Measurements from ENCODE around the gene ARRDC4.
"Not testable (repeated sequence)": the region's sequence is repeated elsewhere in the genome, so short reads cannot be mapped to it uniquely, and the experiment has no call there.

The ARRDC4 gene

DNA sequence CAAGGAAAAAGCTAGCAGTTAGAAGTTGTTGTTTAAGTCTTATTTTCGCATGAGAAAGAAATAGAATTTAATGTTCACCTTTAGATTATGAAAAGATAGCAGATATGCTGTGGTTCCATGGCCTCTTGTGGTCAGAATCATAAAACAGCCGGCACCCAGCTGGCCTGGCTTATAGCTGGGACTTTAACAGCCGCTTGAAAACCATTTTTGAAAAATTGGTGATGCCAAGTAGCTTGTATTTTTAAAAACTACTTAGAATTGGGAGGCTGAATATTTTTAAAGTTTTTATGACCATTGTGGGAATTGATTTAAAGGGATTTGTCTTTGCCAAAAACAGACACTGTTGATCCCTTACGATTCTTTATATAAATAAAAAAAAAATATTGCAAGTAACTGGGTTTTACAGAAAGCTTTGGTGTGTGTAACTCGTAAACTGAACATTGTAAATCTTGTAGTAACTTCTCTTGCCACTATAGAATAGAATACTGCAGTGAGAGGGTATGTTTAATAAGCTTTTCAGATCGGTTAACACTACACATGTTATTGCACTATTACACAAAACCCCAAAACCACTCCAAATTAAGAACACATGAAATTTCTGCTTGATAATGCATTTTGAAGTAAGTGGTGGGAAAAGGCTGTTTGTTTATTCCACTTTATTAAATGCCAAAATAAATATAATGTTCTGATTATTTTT, 6.6 kb downstream of the ARRDC4 start:
- DNase-seq: no peak

DNA sequence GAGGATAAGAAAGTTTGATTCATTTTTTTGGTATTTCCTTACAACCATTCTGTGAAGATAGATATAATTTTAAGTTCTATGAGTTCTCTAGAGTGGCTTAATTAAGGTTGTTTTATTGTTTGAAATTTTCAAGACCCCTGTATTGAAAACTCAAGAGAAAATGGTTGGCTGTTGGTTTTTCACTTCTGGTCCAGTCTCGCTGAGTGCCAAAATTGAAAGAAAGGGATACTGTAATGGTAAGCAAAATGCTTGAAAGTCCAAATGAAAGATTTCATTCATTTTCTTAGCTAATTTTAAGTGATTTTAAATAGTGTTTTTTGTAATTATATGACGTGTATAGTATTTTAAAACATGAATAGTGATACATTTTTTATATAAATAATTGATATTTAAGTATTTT, 7.4 kb downstream of the ARRDC4 start:
- DNase-seq: no peak

- no peak for DNase-seq
These were observed 7.9 kb downstream of the ARRDC4 start for GRCh38 chr15:97968380-97968779.

GRCh38 chr15:97972366-97972765, 11.9 kb downstream of the ARRDC4 start:
- DNase-seq: no peak

GRCh38 chr15:97976129-97976528, 15.6 kb downstream of the ARRDC4 start:
- no peak for DNase-seq

- no peak for DNase-seq
These were observed 16.4 kb downstream of the ARRDC4 start for GRCh38 chr15:97976766-97977503.

DNA sequence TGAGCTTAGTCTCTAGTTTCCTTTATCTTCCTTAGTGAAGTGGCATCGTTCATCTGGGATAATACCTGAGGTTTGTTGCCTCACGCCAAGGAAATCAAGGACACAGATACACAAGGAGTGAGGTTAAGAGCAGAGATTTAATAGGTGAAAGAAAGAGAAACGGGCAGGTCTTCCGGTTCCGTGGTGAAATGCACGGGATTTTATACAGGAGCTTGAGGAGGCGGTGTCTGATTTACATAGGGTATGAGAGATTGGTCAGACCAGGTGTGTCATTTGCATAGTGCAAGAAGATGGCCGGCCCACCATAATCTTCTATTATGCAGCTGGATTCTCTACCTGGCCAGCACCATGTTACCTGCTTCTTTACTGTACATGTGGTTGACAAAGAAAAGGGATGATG, 17.2 kb downstream of the ARRDC4 start:
- DNase-seq: no peak

- no peak for DNase-seq
These were observed 18.1 kb downstream of the ARRDC4 start for GRCh38 chr15:97978401-97979139.

DNA sequence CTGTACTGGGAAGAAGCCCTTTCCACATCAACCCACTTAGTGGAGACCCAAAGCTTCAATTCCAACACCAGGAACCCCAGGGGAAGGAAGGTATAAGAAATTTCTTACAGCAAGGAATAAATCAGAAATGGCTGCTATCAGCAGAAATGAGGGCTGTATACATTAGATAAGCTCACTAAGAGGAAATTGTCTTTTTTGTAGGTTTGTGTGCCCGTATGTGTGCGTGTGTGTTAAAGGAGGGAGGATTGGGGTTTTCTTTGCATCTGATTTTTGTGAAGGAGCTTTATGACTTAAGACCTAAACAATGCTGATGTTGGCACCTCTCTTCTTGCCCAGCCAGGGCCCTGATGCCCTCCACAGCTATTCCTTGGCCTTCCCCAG, 18.6 kb downstream of the ARRDC4 start:
- DNase-seq: no peak

- DNase-seq: no peak
These were observed 20.6 kb downstream of the ARRDC4 start for GRCh38 chr15:97981058-97981457.

DNA sequence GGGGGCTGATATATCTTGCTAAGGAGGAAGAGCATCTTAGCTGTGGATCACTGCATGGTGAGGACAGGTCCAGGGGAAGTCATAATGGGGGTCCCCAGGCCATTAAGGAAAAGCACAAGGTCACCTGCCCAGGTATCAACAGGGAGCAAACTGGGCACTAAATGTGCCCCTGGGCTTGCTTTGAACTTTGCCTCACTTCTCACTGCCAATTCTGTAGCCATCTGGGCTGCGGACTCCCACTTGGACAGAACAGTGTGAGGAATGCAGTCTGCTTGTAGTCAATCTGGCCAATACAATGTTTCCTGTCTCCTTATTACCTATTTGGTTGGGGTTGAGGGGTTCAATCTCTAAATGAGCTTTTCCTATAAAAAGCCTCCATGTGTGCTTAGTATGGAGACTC, 21.3 kb downstream of the ARRDC4 start:
- no peak for DNase-seq

- DNase-seq: no peak
These were observed 23.7 kb downstream of the ARRDC4 start for GRCh38 chr15:97984157-97984556.

GRCh38 chr15:97985979-97986378, 25.5 kb downstream of the ARRDC4 start:
- DNase-seq: not testable (repeated sequence)

GRCh38 chr15:97986781-97987180, 26.3 kb downstream of the ARRDC4 start:
- no peak for DNase-seq

- no peak for DNase-seq
These were observed 28.8 kb downstream of the ARRDC4 start for GRCh38 chr15:97989299-97989698.

DNA sequence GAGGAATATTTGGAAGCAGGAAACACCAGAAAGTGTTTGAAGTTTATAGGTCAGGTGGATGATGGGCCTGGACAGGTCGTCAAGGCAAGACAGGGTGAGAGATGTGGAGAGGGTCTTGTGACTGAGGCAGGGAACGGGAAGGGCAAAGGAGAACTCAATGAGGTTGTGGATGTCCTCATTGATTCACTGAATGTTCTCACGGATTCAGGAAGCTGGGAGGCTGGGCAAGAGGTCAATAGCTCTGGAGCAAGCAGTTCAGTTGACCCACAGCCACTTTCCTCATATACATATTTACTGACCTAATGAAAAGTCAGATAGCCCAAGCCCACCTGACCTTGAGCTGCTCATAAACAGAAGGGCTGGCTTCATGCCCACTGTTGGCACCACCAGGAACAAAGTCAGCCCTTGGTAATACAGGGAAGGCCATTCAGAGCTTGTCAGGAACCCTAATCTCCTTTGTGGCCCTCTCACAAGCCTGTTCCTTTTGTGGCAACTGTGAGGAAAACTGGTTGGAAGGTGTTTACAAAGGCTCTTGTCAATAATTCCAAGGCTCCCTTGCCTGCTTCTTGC, 31.6 kb downstream of the ARRDC4 start:
- no peak for DNase-seq

- no peak for DNase-seq
These were observed 32.3 kb downstream of the ARRDC4 start for GRCh38 chr15:97992823-97993222.

DNA sequence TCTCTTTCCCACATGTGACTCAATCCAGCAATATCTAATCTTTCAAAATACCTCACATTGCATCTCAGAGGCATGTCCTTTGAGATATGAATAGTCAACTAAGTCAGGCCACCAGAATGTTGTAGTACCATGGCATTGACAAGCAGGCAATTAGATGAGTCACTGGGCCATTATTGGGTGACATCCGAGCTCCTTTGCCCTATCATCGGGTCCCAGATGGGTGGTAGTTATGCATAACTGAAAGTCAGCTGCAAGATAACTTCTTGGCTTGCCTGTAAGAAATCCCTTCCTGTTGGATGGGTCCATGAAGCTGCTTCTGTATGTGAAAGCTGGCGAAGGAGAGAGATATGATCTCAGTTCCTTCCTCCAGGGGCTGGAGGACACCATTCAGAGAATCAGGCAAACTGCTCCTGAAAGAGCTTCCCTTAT, 32.8 kb downstream of the ARRDC4 start:
- no peak for DNase-seq

- DNase-seq: no peak
These were observed 33.7 kb downstream of the ARRDC4 start for GRCh38 chr15:97994236-97994635.

GRCh38 chr15:97995192-97995591, 34.7 kb downstream of the ARRDC4 start:
- DNase-seq: no peak

GRCh38 chr15:97995881-97996603, 35.5 kb downstream of the ARRDC4 start:
- DNase-seq: no peak

DNA sequence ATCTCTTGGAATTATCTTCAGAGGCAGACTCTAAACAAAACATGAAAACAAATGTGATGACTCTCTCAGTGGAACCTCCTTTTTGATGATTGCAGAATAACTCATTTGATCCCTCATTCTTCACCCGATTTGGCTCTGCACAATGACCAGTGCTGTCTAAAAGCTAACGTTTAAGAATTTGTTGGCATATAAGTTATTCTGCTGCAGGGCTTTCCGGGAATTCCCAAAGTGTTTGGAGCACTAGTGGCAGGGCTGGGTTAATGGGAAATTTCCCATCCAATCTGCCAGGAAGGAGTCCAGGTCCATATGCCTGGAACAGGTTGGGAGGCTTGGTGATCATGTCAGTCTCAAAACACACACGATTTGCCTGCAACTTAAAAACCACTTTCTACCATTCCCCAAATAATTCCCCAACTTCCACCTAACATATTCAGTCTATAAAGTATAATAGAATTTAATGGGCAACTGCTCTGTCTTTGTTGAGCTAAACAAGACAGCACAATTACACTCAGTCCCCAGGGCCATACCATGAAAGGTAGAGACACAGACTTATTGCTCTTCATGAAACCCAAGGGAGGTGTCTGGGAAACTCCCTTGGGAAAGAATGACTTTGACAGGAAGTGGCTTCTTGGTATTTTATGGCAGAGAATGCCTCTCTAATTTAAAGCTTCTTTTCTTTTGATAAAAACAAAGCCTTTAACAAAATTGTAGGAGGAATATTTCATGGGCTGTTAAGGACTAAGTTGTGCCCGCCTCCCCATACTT, 38.0 kb downstream of the ARRDC4 start:
- DNase-seq: no peak

Measured in NCI-H187 (cell line).